Measurements from ENCODE around the gene BRD9.

DNA sequence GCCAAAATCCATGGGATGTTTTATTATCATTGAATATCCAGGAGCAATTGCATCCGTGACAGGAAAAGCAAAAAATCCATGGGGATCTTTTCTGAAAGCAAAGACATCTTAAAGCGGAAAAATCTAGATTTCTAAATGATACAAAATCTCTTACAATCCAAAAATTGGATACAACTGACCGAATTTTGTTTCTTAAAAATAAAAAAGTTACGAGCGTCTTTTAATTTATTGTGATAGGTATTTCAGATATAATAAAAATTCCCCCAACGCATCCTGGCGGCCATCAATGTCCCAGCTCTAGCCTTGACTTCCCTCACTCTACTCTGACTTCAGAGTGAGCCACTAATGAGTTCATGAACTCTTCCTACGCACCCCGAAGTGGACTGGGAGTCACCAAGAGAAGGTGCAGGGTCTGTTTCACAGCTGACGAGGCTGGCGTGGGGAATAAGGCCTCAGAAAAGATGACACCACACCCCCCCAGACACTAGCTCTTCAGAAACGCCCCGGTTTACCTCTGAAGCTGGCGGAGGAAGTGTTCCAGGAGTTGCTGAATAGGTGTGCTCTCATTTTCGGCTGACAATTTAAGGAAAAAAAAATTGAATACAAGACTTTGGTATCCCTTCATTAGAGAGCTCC is 3.4 kb downstream of the BRD9 start:
- TF ChIP-seq POLR2A (IDR thresholded peaks at IDR 0.05; ENCODE audit: extremely low read depth, insufficient read length) = no peak
- TF ChIP-seq, protein P1, sequence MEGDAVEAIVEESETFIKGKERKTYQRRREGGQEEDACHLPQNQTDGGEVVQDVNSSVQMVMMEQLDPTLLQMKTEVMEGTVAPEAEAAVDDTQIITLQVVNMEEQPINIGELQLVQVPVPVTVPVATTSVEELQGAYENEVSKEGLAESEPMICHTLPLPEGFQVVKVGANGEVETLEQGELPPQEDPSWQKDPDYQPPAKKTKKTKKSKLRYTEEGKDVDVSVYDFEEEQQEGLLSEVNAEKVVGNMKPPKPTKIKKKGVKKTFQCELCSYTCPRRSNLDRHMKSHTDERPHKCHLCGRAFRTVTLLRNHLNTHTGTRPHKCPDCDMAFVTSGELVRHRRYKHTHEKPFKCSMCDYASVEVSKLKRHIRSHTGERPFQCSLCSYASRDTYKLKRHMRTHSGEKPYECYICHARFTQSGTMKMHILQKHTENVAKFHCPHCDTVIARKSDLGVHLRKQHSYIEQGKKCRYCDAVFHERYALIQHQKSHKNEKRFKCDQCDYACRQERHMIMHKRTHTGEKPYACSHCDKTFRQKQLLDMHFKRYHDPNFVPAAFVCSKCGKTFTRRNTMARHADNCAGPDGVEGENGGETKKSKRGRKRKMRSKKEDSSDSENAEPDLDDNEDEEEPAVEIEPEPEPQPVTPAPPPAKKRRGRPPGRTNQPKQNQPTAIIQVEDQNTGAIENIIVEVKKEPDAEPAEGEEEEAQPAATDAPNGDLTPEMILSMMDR (IDR thresholded peaks at IDR 0.05; ENCODE audit: low read depth, low read length) = no peak
- no peak for TF ChIP-seq MYC (IDR thresholded peaks at IDR 0.05; ENCODE audit: low read depth, low read length)
- TF ChIP-seq, protein P2, sequence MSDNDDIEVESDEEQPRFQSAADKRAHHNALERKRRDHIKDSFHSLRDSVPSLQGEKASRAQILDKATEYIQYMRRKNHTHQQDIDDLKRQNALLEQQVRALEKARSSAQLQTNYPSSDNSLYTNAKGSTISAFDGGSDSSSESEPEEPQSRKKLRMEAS (IDR thresholded peaks at IDR 0.05; ENCODE audit: low read depth, low read length) = no peak

Measured in NB4 (cell line).